Osteoblast (primary cell): ENCODE results near the gene TMIGD1. TPM values are rescaled to one million over a fixed set of nuclear protein-coding genes. Genes with fewer than 3 reads are reported as not detected.

Experiments used
- DNase-seq: peaks from one replicate; pipeline ENCODE4 v3.0.0; 2011; ENCODE audit warnings: low spot score, mixed read lengths; ENCODE audit not compliant: insufficient read length; ENCODE audit errors: missing footprints
- H2AFZ ChIP-seq: 2 replicates; pipeline ENCODE4 v1.6.0; 2011; ENCODE audit warnings: mild to moderate bottlenecking, low read length
- H3K27ac ChIP-seq: 2 replicates; pipeline ENCODE4 v1.5.1; 2011; ENCODE audit warnings: mild to moderate bottlenecking, low read depth, low read length, moderate library complexity
- H3K27me3 ChIP-seq: 2 replicates; pipeline ENCODE4 v1.6.0; 2012; ENCODE audit warnings: mild to moderate bottlenecking, control low read depth, inconsistent platforms, low read length, moderate library complexity; ENCODE audit not compliant: insufficient read depth
- H3K36me3 ChIP-seq: 2 replicates; pipeline ENCODE4 v1.5.1; 2011; ENCODE audit warnings: mild to moderate bottlenecking, low read length, control low read depth, moderate library complexity; ENCODE audit not compliant: insufficient read depth
- H3K4me1 ChIP-seq: 2 replicates; pipeline ENCODE4 v1.5.1; 2011; ENCODE audit warnings: mild to moderate bottlenecking, low read length, control low read depth, moderate library complexity; ENCODE audit not compliant: insufficient read depth
- H3K4me2 ChIP-seq: 2 replicates; pipeline ENCODE4 v1.6.0; 2011; ENCODE audit warnings: mild to moderate bottlenecking, low read length; ENCODE audit not compliant: insufficient read depth
- H3K4me3 ChIP-seq: fragments of 200-600 bp; sonication (generic); 3 replicates; pipeline ENCODE4 v1.5.1; 2012; ENCODE audit warnings: mild to moderate bottlenecking, low read length, inconsistent platforms; ENCODE audit not compliant: insufficient read depth
- H3K79me2 ChIP-seq: 2 replicates; pipeline ENCODE4 v1.6.0; 2012; ENCODE audit warnings: mild to moderate bottlenecking, low read length, control low read depth, inconsistent platforms; ENCODE audit not compliant: insufficient read depth
- H3K9me3 ChIP-seq: 2 replicates; pipeline ENCODE4 v1.5.1; 2011; ENCODE audit warnings: low read depth, low read length, control low read depth
- H4K20me1 ChIP-seq: 2 replicates; pipeline ENCODE4 v1.6.0; 2012; ENCODE audit warnings: mild to moderate bottlenecking, low read length, control low read depth; ENCODE audit not compliant: insufficient read depth
- CTCF ChIP-seq: IDR thresholded peaks from 2 replicates; pipeline ENCODE4 v1.5.1; 2011; ENCODE audit warnings: mild to moderate bottlenecking, low read depth, low read length, moderate library complexity; ENCODE audit errors: extremely low read depth
- total RNA-seq: library from RNA; depleted of rRNA; stranded (reverse); fragments of >200 nt; gene quantifications from 2 replicates; pipeline ENCODE4 v1.2.3, GENCODE V29; 2012

Gene TMIGD1
- total RNA-seq, 1 donor, result not detected

GRCh38 chr17:30324723-30325122 is 9.1 kb downstream of the TMIGD1 start:
- no peak overlapping the region for H2AFZ ChIP-seq
- no peaks in the 10 kb centered on the region for H3K4me1 ChIP-seq
- no peaks in the 10 kb centered on the region for H3K36me3 ChIP-seq
- no peak for DNase-seq
- H3K79me2 ChIP-seq, result no peaks in the 10 kb centered on the region
- no peaks in the 10 kb centered on the region for H3K9me3 ChIP-seq
- no peak overlapping the region for H3K4me3 ChIP-seq
- H3K27ac ChIP-seq, result no peak overlapping the region
- no peak for TF ChIP-seq CTCF
- H3K27me3 ChIP-seq, result peaks cover 34% of the 10 kb centered on the region
- no peak overlapping the region for H3K4me2 ChIP-seq
- no peaks in the 10 kb centered on the region for H4K20me1 ChIP-seq

GRCh38 chr17:30323895-30324319 is 9.9 kb downstream of the TMIGD1 start:
- Histone ChIP-seq H3K4me3 (no peak overlapping the region), H4K20me1 (no peaks in the 10 kb centered on the region), H2AFZ (no peak overlapping the region), H3K27me3 (peaks cover 29% of the 10 kb centered on the region), H3K27ac (no peak overlapping the region), H3K36me3 (no peaks in the 10 kb centered on the region), H3K4me1 (no peaks in the 10 kb centered on the region), H3K79me2 (no peaks in the 10 kb centered on the region), H3K4me2 (no peak overlapping the region), H3K9me3 (no peaks in the 10 kb centered on the region)
- TF ChIP-seq CTCF, result no peak
- no peak for DNase-seq

GRCh38 chr17:30323262-30323894 is 10.5 kb downstream of the TMIGD1 start:
- no peaks in the 10 kb centered on the region for H3K4me1 ChIP-seq
- no peak overlapping the region for H3K27ac ChIP-seq
- no peak overlapping the region for H2AFZ ChIP-seq
- no peak for TF ChIP-seq CTCF
- DNase-seq, result no peak
- no peaks in the 10 kb centered on the region for H3K36me3 ChIP-seq
- H3K4me3 ChIP-seq, result no peak overlapping the region
- H3K9me3 ChIP-seq, result no peaks in the 10 kb centered on the region
- H3K79me2 ChIP-seq, result no peaks in the 10 kb centered on the region
- H3K4me2 ChIP-seq, result no peak overlapping the region
- H3K27me3 ChIP-seq, result peaks cover 29% of the 10 kb centered on the region
- no peaks in the 10 kb centered on the region for H4K20me1 ChIP-seq

- no peak for TF ChIP-seq CTCF
- H3K4me2 ChIP-seq, result no peak overlapping the region
Observed at GRCh38 chr17:30321314-30321713, 12.5 kb downstream of the TMIGD1 start.

More at GRCh38 chr17:30321314-30321713, 12.5 kb downstream of the TMIGD1 start:
- H3K4me1 ChIP-seq, result no peaks in the 10 kb centered on the region
- H2AFZ ChIP-seq, result no peak overlapping the region
- H3K27me3 ChIP-seq, result peaks cover 23% of the 10 kb centered on the region
- no peaks in the 10 kb centered on the region for H3K79me2 ChIP-seq
- no peak for DNase-seq
- H3K9me3 ChIP-seq, result no peaks in the 10 kb centered on the region
- H3K4me3 ChIP-seq, result no peak overlapping the region
- H3K27ac ChIP-seq, result no peak overlapping the region
- no peaks in the 10 kb centered on the region for H4K20me1 ChIP-seq
- H3K36me3 ChIP-seq, result no peaks in the 10 kb centered on the region
